ENCODE results near the gene HDAC3. TPM values are rescaled to one million over a fixed set of nuclear protein-coding genes. Genes with fewer than 3 reads are reported as not detected.

HDAC3 gene
- polyA plus RNA-seq, 5 donors: 95.5 to 120 (median 106) TPM

DNA sequence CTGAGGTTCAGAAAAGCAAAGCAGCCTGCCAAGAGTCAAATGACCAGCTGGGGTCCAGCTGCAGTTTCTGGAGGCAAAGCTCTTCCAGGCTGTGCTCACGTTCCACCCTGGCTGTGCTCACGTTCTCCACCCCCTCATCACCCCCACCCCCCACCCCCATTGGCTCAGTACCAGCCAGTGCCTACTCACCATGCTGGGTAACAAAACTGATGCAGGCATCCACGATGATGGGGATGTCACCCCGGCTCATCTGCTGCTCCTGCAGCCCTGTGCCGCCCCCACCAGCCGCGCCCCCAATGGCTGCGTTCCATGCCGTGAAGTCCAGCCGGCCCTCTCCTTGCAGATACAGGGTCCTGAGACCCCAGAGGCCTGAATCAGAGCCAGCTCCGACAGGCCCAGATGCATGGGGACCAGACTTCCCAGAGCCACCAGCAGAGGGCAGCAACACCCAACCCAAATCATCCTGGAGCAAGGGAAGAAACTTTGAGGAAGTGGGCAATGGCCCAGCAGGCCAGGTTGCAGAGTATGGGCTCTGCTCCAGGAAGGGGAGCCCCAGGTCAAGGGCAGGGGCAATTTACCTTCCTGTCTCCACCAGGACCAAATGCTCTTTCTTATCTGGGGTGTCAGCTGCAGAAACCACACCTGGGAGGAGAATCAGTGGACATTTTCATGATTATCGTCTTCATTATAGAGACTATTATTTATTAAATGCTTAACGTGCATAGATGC lies 28.2 kb upstream of the HDAC3 start:
- DNase-seq: peak; percentile 66 to 71

GRCh38 chr5:141663506-141663905 lies 26.9 kb upstream of the HDAC3 start:
- no peak for DNase-seq

- DNase-seq: no peak
Observed at GRCh38 chr5:141662028-141662427, 25.4 kb upstream of the HDAC3 start.

DNA sequence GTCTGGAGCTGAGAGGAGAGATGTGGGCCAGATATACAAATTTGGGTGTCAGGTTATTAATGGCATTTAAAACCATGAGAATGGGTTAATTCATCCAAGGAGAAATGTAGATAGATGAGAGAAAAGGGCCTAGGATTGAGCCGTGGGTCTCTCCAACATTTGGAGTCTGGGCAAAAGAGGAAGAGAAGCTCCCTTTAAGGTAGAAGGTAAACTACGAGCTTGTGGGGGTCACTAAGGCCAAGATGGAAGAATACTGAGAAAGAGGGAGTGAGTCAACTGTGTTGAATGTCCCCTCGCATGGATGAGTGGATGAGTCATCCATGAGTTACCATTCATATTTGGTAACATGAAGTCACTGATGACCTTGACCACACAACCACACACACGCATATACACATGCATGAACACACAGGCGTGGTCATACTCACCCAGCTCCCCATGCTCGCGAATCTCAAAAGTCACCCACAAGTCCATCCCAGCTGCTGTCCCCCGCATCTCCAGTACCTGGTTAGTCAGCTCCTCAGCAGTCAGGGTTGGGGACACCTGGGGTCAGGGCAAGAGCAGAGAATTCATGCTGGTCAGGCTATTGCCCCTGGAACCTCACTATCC lies 21.4 kb upstream of the HDAC3 start:
- no peak for DNase-seq

- no peak for DNase-seq
Observed at GRCh38 chr5:141657404-141657803, 20.8 kb upstream of the HDAC3 start.

DNA sequence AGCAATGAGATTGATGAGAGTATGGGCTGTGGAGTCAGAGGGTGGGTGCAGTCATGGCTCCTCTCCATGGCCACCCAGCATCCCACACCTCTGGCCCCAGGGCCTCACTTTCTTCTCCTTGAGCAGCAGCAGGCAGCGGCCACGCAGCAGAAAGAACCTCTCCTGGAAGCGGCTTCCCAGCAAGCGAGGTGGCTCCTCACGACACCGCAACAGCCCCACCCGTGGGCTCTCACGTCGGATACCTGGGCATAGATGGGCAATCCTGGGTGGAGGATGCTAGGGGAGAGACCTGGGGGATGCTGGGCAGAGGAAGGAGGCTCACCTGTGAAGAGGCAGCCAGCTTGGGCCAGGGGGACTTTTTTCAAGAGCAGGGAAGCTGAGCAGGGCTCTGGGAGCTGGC lies 19.7 kb upstream of the HDAC3 start:
- DNase-seq: no peak

GRCh38 chr5:141655020-141655419 lies 18.4 kb upstream of the HDAC3 start:
- no peak for DNase-seq

- DNase-seq: no peak
Observed at GRCh38 chr5:141654298-141654697, 17.6 kb upstream of the HDAC3 start.

DNA sequence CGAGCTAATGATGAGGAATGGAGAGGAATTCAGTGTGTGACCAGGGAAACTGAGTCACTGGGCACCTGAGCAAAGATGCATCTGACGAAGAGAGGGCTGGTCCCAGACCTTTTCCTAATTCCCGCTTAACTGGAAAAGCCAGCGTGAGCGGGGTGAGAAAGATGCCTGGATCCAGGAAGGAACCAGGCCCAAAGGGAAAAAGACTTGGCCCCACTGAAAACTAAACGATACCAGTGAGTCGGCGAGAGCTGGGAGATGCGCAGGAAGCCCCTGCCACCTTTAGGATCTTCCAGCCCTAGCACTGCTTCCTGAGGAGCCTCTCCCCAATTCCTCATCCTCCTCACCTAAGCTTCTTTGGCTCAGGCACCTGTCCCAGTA lies 15.1 kb upstream of the HDAC3 start:
- DNase-seq: no peak

- DNase-seq: peak; percentile 75 to 77
Observed at GRCh38 chr5:141650851-141651727, 14.4 kb upstream of the HDAC3 start, which contains the start of gene FCHSD1. FCHSD1 (minus strand) TSS chr5:141651418; CDS start chr5:141651368, 50 bp downstream.

DNA sequence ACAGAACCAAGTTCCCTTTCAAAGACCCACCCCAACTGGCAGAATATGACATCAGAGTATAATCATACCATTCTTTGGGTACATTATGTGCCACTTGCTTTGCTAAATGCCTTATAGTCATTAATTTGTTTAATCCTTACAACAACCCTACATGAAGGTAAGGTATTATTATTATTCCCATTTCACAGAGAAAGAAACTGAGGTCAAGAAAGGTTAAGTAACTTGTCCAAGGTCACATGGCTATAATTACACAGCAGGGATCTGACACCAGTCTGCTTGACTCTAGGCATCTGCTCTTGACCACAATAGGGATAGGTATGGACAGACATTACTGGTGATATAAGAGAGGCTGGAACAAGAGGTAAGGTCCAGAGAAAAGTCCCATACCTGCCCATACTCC lies 13.3 kb upstream of the HDAC3 start:
- no peak for DNase-seq

- DNase-seq: no peak
Observed at GRCh38 chr5:141649056-141649688, 12.5 kb upstream of the HDAC3 start.

GRCh38 chr5:141647851-141648250 lies 11.2 kb upstream of the HDAC3 start:
- DNase-seq: no peak

DNA sequence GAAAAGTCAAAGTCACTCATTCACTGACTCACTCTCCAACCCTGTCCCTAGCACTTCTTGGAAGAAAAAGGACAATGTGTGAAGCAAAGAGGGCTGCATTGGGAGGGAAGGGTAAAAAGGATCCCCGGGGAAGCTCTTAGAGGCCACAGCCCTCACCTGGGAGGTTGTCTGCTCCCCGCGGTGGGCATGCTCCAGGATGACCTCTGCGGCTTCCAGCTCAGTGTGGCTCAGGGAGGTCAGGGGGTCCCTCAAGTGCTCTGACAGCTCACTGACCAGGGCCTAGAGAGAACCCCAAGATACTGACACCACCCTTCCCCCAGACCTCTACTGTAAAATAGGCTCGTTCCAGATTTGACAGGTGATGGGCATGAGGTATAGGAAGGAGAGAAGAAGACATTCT lies 10.6 kb upstream of the HDAC3 start:
- DNase-seq: no peak

DNA sequence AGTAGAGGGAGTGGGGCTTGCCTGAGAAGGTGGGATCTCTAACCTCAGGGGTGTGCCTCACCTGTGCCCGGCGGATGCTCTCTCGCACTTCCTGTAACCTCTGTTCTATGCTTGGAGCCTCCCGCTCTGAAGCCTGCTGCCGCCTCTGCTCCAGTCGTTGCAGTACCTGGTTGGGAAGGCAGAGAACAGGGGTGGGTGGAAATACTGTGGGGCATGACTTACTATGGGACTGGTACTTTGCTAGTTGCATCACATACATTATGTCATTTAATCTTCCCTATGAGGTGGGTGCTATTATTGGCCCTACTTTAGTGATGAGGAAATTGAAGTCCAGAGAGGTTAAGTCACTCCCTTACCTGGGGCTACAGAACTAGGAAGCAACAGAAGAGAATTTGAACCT lies 9.4 kb upstream of the HDAC3 start:
- DNase-seq: no peak

GRCh38 chr5:141641634-141642267 lies 5.1 kb upstream of the HDAC3 start:
- no peak for DNase-seq

- no peak for DNase-seq
Observed at GRCh38 chr5:141640698-141641097, 4.0 kb upstream of the HDAC3 start.

DNA sequence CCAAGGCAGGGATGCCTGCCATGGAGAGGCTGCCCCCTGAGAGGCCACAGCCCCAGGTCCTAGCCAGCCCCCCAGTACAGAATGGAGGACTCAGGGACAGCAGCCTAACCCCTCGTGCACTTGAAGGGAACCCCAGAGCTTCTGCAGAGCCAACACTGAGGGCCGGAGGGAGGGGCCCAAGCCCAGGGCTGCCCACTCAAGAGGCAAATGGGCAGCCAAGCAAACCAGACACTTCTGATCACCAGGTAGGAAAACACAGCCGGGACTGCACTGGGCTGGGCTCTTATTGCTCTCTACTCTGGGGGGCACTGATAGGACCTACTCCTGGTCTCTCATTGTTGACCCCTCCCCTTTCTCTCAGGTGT lies 3.4 kb upstream of the HDAC3 start:
- DNase-seq: no peak

DNA sequence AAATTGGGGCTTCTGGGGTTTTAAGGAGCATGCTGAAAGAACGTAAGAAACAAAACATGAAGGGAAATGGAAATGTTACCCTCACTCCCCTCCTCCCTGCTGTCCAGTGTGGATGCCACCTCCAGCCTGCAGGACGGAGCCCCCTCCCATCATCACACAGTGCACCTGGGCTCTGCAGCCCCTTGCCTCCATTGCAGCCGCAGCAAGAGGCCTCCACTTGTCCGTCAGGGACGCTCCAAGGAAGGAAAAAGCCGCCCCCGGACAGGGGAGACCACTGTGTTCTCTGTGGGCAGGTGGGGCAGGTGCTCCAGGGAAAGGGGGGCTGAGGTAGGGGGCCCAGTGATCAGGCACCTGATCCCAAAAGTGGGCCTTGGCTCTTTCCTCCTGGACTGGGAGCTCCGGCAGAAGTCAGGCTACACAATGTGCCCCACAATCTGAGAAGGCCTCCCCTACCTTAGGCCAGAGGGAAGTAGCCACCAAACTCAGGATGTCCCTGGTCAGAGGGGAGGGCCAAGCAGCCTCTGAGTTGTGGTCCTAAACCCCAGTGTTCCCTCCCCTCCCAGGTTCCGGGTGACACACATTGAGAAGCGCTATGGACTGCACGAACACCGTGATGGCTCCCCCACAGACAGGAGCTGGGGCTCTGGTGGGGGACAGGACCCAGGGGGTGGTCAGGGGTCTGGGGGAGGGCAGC lies 2.9 kb upstream of the HDAC3 start:
- DNase-seq: no peak

DNA sequence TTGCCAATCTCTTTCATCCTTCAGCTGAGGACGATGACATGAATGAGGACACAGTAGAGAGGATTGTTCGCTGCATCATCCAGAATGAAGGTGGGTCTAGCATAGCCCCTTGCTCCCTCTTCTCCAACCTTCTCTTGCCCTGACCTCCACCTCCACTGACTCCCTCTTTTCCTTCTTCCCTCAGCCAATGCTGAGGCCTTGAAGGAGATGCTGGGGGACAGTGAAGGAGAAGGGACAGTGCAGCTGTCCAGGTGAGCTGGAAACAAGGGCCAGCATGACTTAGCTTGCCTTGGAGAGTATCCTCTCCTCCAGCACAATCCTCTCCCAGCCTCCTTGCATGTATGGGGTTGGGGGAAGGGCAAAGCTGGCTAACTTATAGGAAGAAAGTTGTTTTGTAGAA lies 2.1 kb upstream of the HDAC3 start:
- no peak for DNase-seq

DNA sequence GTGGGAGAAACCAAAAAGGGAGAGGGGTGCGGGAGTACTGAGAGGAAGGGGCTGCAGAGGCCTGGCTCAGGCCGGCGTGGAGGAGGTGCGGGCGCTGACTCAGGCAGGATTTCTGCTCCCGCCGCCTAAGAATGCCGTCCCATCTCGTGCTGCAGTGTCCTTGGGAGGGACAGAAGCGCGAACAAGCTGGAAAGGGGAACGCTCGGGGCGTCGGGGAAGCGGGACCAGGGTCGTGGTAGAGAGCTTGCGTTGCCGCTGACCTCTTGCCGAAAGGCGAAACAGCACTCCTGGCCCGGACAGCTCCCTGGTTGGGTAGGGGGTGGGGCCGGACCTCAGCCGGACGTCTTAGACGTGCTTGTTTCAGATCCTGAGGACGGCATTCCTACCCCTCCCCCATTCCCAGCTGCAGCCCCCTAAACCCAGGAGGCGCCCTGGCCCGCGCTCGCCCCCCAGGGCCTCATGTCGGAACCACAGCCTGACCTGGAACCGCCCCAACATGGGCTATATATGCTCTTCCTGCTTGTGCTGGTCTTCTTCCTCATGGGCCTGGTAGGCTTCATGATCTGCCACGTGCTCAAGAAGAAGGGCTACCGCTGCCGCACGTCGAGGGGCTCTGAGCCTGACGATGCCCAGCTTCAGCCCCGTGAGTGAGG lies 1.2 kb upstream of the HDAC3 start:
- peak in 1 of 2 donors; percentile 37 for DNase-seq
